ENCODE results near the gene ANXA10.

- TF ChIP-seq CTCF (IDR thresholded peaks at IDR 0.05) (no peak), POLR2AphosphoS5 (IDR thresholded peaks at IDR 0.05) (no peak), POLR2A (IDR thresholded peaks at IDR 0.05) (no peak), EP300 (IDR thresholded peaks at IDR 0.05) (no peak)
Measured at GRCh38 chr4:168063031-168063430, 29.3 kb upstream of the ANXA10 start.
